ENCODE results near the gene SMCO4.

SMCO4 gene

GRCh38 chr11:93571612-93572011, 28.4 kb upstream of the SMCO4 start:
- no peak for DNase-seq (ENCODE audit: insufficient read length, low spot score)
- FAIRE-seq = no peak
- TF ChIP-seq CTCF (IDR thresholded peaks at IDR 0.05; ENCODE audit: insufficient read depth, missing control alignments) = no peak

- FAIRE-seq (no peak), DNase-seq (ENCODE audit: insufficient read length, low spot score) (no peak)
- no peak for TF ChIP-seq CTCF (IDR thresholded peaks at IDR 0.05; ENCODE audit: insufficient read depth, missing control alignments)
Observed at GRCh38 chr11:93570759-93571413, 27.7 kb upstream of the SMCO4 start.

- TF ChIP-seq CTCF (IDR thresholded peaks at IDR 0.05; ENCODE audit: insufficient read depth, missing control alignments) = no peak
- FAIRE-seq = no peak
- DNase-seq (ENCODE audit: insufficient read length, low spot score) = no peak
Observed at GRCh38 chr11:93569496-93569895, 26.3 kb upstream of the SMCO4 start.

- FAIRE-seq = no peak
- DNase-seq (ENCODE audit: insufficient read length, low spot score) = no peak
- TF ChIP-seq CTCF (IDR thresholded peaks at IDR 0.05; ENCODE audit: insufficient read depth, missing control alignments) = no peak
Observed at GRCh38 chr11:93568726-93569125, 25.5 kb upstream of the SMCO4 start.

GRCh38 chr11:93567401-93567895, 24.3 kb upstream of the SMCO4 start:
- no peak for TF ChIP-seq CTCF (IDR thresholded peaks at IDR 0.05; ENCODE audit: insufficient read depth, missing control alignments)
- DNase-seq (ENCODE audit: insufficient read length, low spot score) (no peak), FAIRE-seq (no peak)

- DNase-seq (ENCODE audit: insufficient read length, low spot score) (no peak), FAIRE-seq (no peak)
- no peak for TF ChIP-seq CTCF (IDR thresholded peaks at IDR 0.05; ENCODE audit: insufficient read depth, missing control alignments)
Observed at GRCh38 chr11:93564895-93565294, 21.7 kb upstream of the SMCO4 start.

- DNase-seq (ENCODE audit: insufficient read length, low spot score) (no peak), FAIRE-seq (no peak)
- TF ChIP-seq CTCF (IDR thresholded peaks at IDR 0.05; ENCODE audit: insufficient read depth, missing control alignments) = no peak
Observed at GRCh38 chr11:93563857-93564256, 20.7 kb upstream of the SMCO4 start.
